Stimulated activated naive CD4-positive, alpha-beta T cell (primary cell): ENCODE measurements around the gene ZNF221.
"Not testable (repeated sequence)": the region's sequence is repeated elsewhere in the genome, so short reads cannot be mapped to it uniquely, and the experiment has no call there.

Experiments
- DNase-seq, 6 experiments: peaks; one replicate each; lab custom pipeline; 2025; lab: John Stamatoyannopoulos, UW

Gene ZNF221

GRCh38 chr19:43950834-43951645 lies at the start of gene ZNF221:
Gene ZNF221 (plus strand): TSS chr19:43951228. CDS start chr19:43962727, 11,499 bp downstream.
- DNase-seq, result peak in 4 of 6 experiments; percentile 16 to 40 (median 30)

GRCh38 chr19:43901395-43902390 lies 49.3 kb upstream of the ZNF221 start:
- DNase-seq, result peak in 5 of 6 experiments; percentile 33 to 67 (median 45)

GRCh38 chr19:43902399-43902798 lies 48.6 kb upstream of the ZNF221 start:
- no peak for DNase-seq

- DNase-seq, result no peak
Observed at GRCh38 chr19:43905897-43906296, 45.1 kb upstream of the ZNF221 start.

GRCh38 chr19:43906774-43907173 lies 44.3 kb upstream of the ZNF221 start:
- no peak for DNase-seq

GRCh38 chr19:43908659-43909058 lies 42.4 kb upstream of the ZNF221 start:
- no peak for DNase-seq

- no peak for DNase-seq
Observed at GRCh38 chr19:43910884-43911283, 40.1 kb upstream of the ZNF221 start.

- DNase-seq, result no peak
Observed at GRCh38 chr19:43913383-43913782, 37.6 kb upstream of the ZNF221 start.

GRCh38 chr19:43914051-43914450 lies 37.0 kb upstream of the ZNF221 start:
- DNase-seq, result no peak

GRCh38 chr19:43923875-43924274 lies 27.2 kb upstream of the ZNF221 start:
- DNase-seq, result no peak

- no peak for DNase-seq
Observed at GRCh38 chr19:43928820-43929219, 22.2 kb upstream of the ZNF221 start.

GRCh38 chr19:43934055-43934984 lies 16.7 kb upstream of the ZNF221 start:
- no peak for DNase-seq

- DNase-seq, result peak; percentile 72 to 87 (median 81)
Observed at GRCh38 chr19:43934985-43935708, 15.9 kb upstream of the ZNF221 start, which contains the start of gene ZNF45. Gene ZNF45 (minus strand): TSS chr19:43935282. CDS start chr19:43922185, 13,097 bp downstream.

- peak in 1 of 6 experiments; percentile 1 for DNase-seq
Observed at GRCh38 chr19:43936188-43936587, 14.8 kb upstream of the ZNF221 start.

GRCh38 chr19:43939557-43940260 lies 11.3 kb upstream of the ZNF221 start:
- no peak for DNase-seq

GRCh38 chr19:43940719-43941118 lies 10.3 kb upstream of the ZNF221 start:
- DNase-seq, result no peak

- no peak for DNase-seq
Observed at GRCh38 chr19:43941209-43941608, 9.8 kb upstream of the ZNF221 start.

GRCh38 chr19:43947412-43947811 lies 3.6 kb upstream of the ZNF221 start:
- DNase-seq, result not testable (repeated sequence)

- DNase-seq, result not testable (repeated sequence)
Observed at GRCh38 chr19:43949803-43950202, 1.2 kb upstream of the ZNF221 start.

GRCh38 chr19:43956827-43957226 lies 5.8 kb downstream of the ZNF221 start:
- no peak for DNase-seq
